Choroid plexus epithelial cell (primary cell): ENCODE data around the gene FMR1NB.

Source experiments
- DNase-seq: peaks from one replicate; pipeline ENCODE4 v3.0.0-alpha.2; 2010; ENCODE audit warnings: low read depth
- H3K4me3 ChIP-seq: 2 replicates; pipeline ENCODE4 v1.5.1; 2011; ENCODE audit warnings: low read depth, mild to moderate bottlenecking, control low read depth, low read length, moderate library complexity
- CTCF ChIP-seq: conservative IDR thresholded peaks from 2 replicates; pipeline ENCODE4 v1.5.1; 2011; ENCODE audit warnings: low read depth, mild to moderate bottlenecking, control low read depth, inconsistent platforms, low read length, moderate library complexity

The FMR1NB gene

GRCh38 chrX:148069759-148070503 is 88.8 kb downstream of the FMR1NB start:
- no peak overlapping the region for H3K4me3 ChIP-seq
- no peak for TF ChIP-seq CTCF
- DNase-seq = no peak

GRCh38 chrX:148070504-148070877 is 89.4 kb downstream of the FMR1NB start:
- no peak for TF ChIP-seq CTCF
- DNase-seq = peak; percentile 0
- no peak overlapping the region for H3K4me3 ChIP-seq
